Measurements from ENCODE around the gene PLXND1. TPM values are rescaled to one million over a fixed set of nuclear protein-coding genes. Genes with fewer than 3 reads are reported as not detected.
A peak's percentile ranks its signal among the peaks of the same experiment; 100 is the strongest.

The PLXND1 gene
- total and polyA plus RNA-seq, 11 donors, result 40.8 to 218 (median 66.4) TPM

DNA sequence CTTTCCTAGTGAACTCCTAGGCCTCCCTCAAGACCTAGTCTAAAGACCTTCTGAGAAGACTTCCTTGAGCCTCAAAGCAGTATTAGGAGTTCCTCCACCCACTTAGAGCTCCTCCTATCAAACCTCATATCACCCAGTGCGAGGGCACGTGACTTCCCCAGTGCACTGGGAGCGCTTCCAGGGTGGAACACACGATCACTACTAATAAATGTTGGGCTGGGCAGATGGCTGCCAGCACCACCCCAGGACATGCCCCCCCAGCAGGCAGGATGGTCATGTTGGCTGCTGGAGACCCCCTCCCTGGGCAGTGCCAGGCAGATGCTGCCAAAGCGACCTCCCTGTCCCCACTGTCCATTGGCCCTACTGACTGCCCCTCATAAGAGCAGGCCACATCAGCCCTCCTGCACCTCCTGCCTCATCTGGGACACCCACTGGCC, 8.5 kb upstream of the PLXND1 start:
- ATAC-seq (peak; percentile 32 to 67 (median 51)), DNase-seq (peak; percentile 74 to 82 (median 75))
- TF ChIP-seq, protein P1, sequence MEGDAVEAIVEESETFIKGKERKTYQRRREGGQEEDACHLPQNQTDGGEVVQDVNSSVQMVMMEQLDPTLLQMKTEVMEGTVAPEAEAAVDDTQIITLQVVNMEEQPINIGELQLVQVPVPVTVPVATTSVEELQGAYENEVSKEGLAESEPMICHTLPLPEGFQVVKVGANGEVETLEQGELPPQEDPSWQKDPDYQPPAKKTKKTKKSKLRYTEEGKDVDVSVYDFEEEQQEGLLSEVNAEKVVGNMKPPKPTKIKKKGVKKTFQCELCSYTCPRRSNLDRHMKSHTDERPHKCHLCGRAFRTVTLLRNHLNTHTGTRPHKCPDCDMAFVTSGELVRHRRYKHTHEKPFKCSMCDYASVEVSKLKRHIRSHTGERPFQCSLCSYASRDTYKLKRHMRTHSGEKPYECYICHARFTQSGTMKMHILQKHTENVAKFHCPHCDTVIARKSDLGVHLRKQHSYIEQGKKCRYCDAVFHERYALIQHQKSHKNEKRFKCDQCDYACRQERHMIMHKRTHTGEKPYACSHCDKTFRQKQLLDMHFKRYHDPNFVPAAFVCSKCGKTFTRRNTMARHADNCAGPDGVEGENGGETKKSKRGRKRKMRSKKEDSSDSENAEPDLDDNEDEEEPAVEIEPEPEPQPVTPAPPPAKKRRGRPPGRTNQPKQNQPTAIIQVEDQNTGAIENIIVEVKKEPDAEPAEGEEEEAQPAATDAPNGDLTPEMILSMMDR (IDR thresholded peaks at IDR 0.05), result no peak
- TF ChIP-seq POLR2A (IDR thresholded peaks at IDR 0.05), result peak in 1 of 2 donors; percentile 28
- Histone ChIP-seq H3K4me1 (peaks cover 23 to 92% (median 78%) of the 10 kb centered on the region in 12 donors), H3K36me3 (no peaks in the 10 kb centered on the region), H3K27ac (peak overlapping the region in 11 of 12 donors; percentile 22 to 98 (median 79)), H3K27me3 (no peaks in the 10 kb centered on the region), H3K4me3 (no peak overlapping the region), H3K9me3 (no peaks in the 10 kb centered on the region)
- intact Hi-C loops (cut with DNase I), result no loop called here
- WGBS, 4 donors, result 31 to 64% (median 39%) methylated on average over 5 of the region's 5 CpGs

GRCh38 chr3:129614435-129614834, 8.0 kb upstream of the PLXND1 start:
- Histone ChIP-seq H3K4me1 (peaks cover 22 to 92% (median 78%) of the 10 kb centered on the region in 12 donors), H3K27ac (peak overlapping the region in 11 of 12 donors; percentile 22 to 98 (median 79)), H3K36me3 (no peaks in the 10 kb centered on the region), H3K4me3 (no peak overlapping the region), H3K27me3 (no peaks in the 10 kb centered on the region), H3K9me3 (no peaks in the 10 kb centered on the region)
- 84 to 95% (median 91%) methylated on average over 9 of the region's 9 CpGs for WGBS, 4 donors
- peak in 2 of 5 donors; percentile 19 to 59 for DNase-seq
- TF ChIP-seq, protein P1 (IDR thresholded peaks at IDR 0.05), result no peak
- no peak for TF ChIP-seq POLR2A (IDR thresholded peaks at IDR 0.05)
- intact Hi-C loops (cut with DNase I), result no loop called here
- no peak for ATAC-seq

GRCh38 chr3:129613367-129613740, 6.9 kb upstream of the PLXND1 start:
- no peaks in the 10 kb centered on the region for H3K36me3 ChIP-seq
- ATAC-seq, result no peak
- TF ChIP-seq, protein P1 (IDR thresholded peaks at IDR 0.05), result no peak
- TF ChIP-seq POLR2A (IDR thresholded peaks at IDR 0.05), result no peak
- no peaks in the 10 kb centered on the region for H3K9me3 ChIP-seq
- DNase-seq, result peak in 1 of 5 donors; percentile 13
- no peaks in the 10 kb centered on the region for H3K27me3 ChIP-seq
- H3K27ac ChIP-seq, result peak overlapping the region in 6 of 12 donors; percentile 51 to 77 (median 73)
- WGBS, 4 donors, result 89 to 92% (median 90%) methylated on average over 3 of the region's 3 CpGs
- peaks cover 24 to 92% (median 78%) of the 10 kb centered on the region in 12 donors for H3K4me1 ChIP-seq
- H3K4me3 ChIP-seq, result no peak overlapping the region
- intact Hi-C loops (cut with DNase I), result no loop called here

- intact Hi-C loops (cut with DNase I), result no loop called here
- H3K4me1 ChIP-seq, result peaks cover 29 to 92% (median 78%) of the 10 kb centered on the region in 12 donors
- no peaks in the 10 kb centered on the region for H3K36me3 ChIP-seq
- TF ChIP-seq, protein P1 (IDR thresholded peaks at IDR 0.05), result no peak
- TF ChIP-seq POLR2A (IDR thresholded peaks at IDR 0.05), result no peak
- no peaks in the 10 kb centered on the region for H3K27me3 ChIP-seq
- 58 to 71% (median 67%) methylated on average over 14 to 16 of the region's 16 CpGs for WGBS, 4 donors
- DNase-seq (peak in 4 of 5 donors; percentile 19 to 54 (median 44)), ATAC-seq (peak in 1 of 4 donors; percentile 5)
- H3K4me3 ChIP-seq, result no peak overlapping the region
- peak overlapping the region; percentile 18 to 77 (median 69) for H3K27ac ChIP-seq
- H3K9me3 ChIP-seq, result no peaks in the 10 kb centered on the region
Observed at GRCh38 chr3:129612534-129613366, 6.3 kb upstream of the PLXND1 start.
